Measurements from ENCODE around the gene PPAN. TPM values are rescaled to one million over a fixed set of nuclear protein-coding genes. Genes with fewer than 3 reads are reported as not detected.

Gene PPAN
- total RNA-seq, 1 experiment from 2014 or later = 183 TPM

GRCh38 chr19:10092648-10093294, 13.4 kb upstream of the PPAN start:
- ChIA-PET CTCF (no interaction called here), POLR2A (ENCODE audit: unreplicated experiment) (no interaction called here)
- H3K79me2 ChIP-seq (ENCODE audit: low read length) = no peaks in the 10 kb centered on the region
- DNase-seq (no peak), ATAC-seq (no peak)
- H3K9ac ChIP-seq (ENCODE audit: low read length) = no peak overlapping the region
- H3K4me3 ChIP-seq (ENCODE audit: low read length) = no peak overlapping the region
- no peaks in the 10 kb centered on the region for H4K20me1 ChIP-seq (ENCODE audit: low read length)
- no peaks in the 10 kb centered on the region for H3K9me3 ChIP-seq (ENCODE audit: low read length)
- H3K9me2 ChIP-seq (replicated peaks; ENCODE audit: low read length) = no peaks in the 10 kb centered on the region
- no peak overlapping the region for H3K27ac ChIP-seq (ENCODE audit: low read length)
- no TSS peak for BruUV-seq (replicated peaks)
- no peak overlapping the region for H2AFZ ChIP-seq (ENCODE audit: low read length)
- no peaks in the 10 kb centered on the region for H3F3A ChIP-seq (ENCODE audit: low read length, unreplicated experiment)
- no peaks in the 10 kb centered on the region for H3K27me3 ChIP-seq (ENCODE audit: low read length)
- peaks cover 11% of the 10 kb centered on the region for H3K4me1 ChIP-seq (ENCODE audit: insufficient read depth, low read length)
- H3K4me2 ChIP-seq (ENCODE audit: low read length) = no peak overlapping the region
- intact Hi-C loops (cut with micrococcal nuclease) = no loop called here
- TF ChIP-seq EZH2phosphoT487 (IDR thresholded peaks at IDR 0.05; ENCODE audit: borderline replicate concordance, low read length) (no peak), CTCF (conservative IDR thresholded peaks at IDR 0.05; ENCODE audit: low read depth, low read length) (no peak), EZH2 (IDR thresholded peaks at IDR 0.05; ENCODE audit: low read length, unreplicated experiment) (no peak)
- no peaks in the 10 kb centered on the region for H3K36me3 ChIP-seq (ENCODE audit: low read depth, low read length)

GRCh38 chr19:10093295-10094186, 12.6 kb upstream of the PPAN start:
- Histone ChIP-seq H3K36me3 (ENCODE audit: low read depth, low read length) (no peaks in the 10 kb centered on the region), H4K20me1 (ENCODE audit: low read length) (no peaks in the 10 kb centered on the region), H3K27me3 (ENCODE audit: low read length) (no peaks in the 10 kb centered on the region), H3K9ac (ENCODE audit: low read length) (no peak overlapping the region), H3K4me3 (ENCODE audit: low read length) (no peak overlapping the region), H3K9me3 (ENCODE audit: low read length) (no peaks in the 10 kb centered on the region), H3F3A (ENCODE audit: low read length, unreplicated experiment) (no peaks in the 10 kb centered on the region), H3K4me1 (ENCODE audit: insufficient read depth, low read length) (peaks cover 11% of the 10 kb centered on the region), H3K4me2 (ENCODE audit: low read length) (no peak overlapping the region), H3K79me2 (ENCODE audit: low read length) (no peaks in the 10 kb centered on the region), H2AFZ (ENCODE audit: low read length) (no peak overlapping the region), H3K27ac (ENCODE audit: low read length) (no peak overlapping the region), H3K9me2 (replicated peaks; ENCODE audit: low read length) (no peaks in the 10 kb centered on the region)
- DNase-seq (peak; percentile 22), ATAC-seq (no peak)
- BruUV-seq (replicated peaks) = no TSS peak
- POLR2A ChIA-PET (ENCODE audit: unreplicated experiment) = no interaction called here
- CTCF ChIA-PET = no interaction called here
- intact Hi-C loops (cut with micrococcal nuclease) = no loop called here
- no peak for TF ChIP-seq CTCF (conservative IDR thresholded peaks at IDR 0.05; ENCODE audit: low read depth, low read length)
- TF ChIP-seq EZH2phosphoT487 (IDR thresholded peaks at IDR 0.05; ENCODE audit: borderline replicate concordance, low read length) = no peak
- no peak for TF ChIP-seq EZH2 (IDR thresholded peaks at IDR 0.05; ENCODE audit: low read length, unreplicated experiment)
